ENCODE measurements around the gene GOLIM4.

The GOLIM4 gene

DNA sequence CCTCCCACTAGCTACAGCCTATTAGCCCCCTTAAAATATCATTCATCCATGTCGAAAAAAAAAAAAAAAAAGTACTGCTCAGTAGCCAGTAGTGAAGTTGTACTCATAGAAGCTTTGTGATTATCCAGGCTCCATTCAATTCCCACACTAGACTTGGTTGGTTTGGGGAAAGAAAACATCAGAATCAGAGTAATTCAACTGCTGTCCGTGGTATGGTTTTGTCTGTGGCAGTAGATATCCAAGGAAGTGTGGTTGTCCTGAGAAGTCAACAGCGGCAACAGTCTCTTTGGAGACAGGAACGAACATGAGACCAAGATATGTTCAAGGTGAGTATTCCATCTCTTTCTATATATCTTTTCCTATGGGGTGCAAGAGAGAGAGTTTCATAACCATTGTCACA, 99.2 kb downstream of the GOLIM4 start:
- DNase-seq (ENCODE audit: low spot score) = no peak

DNA sequence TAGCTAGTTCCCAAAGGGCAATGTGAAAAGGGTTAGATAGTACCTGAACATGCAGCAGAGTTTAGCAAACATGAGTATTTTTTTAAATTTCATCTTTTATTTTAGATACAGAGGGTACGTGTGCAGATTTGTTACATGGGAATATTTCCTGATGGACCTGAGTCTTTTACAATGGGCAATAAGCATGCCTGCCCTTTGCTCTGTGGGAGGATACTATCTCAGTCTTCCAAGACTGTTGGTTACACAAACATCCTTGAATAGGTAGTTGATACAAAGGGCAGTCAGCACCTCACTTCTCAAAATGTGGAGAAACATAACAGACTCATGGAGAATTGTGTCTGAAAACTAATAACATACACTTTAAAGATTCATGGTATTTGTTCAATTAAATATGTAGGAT, 103.3 kb downstream of the GOLIM4 start:
- no peak for DNase-seq (ENCODE audit: low spot score)

DNA sequence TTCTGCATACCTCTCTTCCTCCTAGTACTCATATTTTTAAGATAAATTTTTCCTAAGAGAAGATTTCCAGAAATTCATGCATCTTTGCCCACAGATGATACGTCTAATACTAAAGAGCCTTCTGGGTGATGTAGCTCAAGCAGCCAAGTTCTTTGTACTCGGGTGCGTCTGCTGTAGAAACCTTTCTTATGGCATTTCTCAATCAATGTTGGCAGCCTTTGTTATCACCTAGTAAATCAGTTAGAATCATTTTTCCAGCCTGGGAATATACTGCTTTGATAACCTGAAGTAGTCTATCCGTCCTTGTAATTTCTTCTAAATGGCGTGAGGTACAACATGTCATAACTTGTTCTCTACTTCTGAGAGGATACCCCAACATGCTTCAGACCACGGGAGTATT, 104.5 kb downstream of the GOLIM4 start:
- DNase-seq (ENCODE audit: low spot score) = no peak

DNA sequence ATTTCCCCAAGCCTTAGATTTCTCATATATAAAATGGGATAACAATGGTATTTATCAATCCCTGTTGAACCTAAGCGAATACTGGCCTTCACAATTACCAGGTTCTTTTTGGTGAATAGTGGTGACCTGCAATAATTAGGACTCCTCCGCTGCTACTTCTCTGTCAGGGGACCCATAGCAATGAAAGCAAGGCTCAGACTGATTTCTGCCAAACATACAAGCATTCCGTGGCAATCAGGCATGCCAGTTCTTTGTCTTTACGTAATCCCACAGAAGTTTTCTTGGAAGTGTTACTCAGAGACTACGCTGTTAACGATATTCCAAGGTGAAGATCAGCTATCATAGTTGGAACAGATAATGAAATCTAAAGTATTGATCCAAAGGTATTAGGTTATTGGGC, 105.7 kb downstream of the GOLIM4 start:
- no peak for DNase-seq (ENCODE audit: low spot score)

- no peak for DNase-seq (ENCODE audit: low spot score)
Measured at GRCh38 chr3:167989066-167989465, 106.7 kb downstream of the GOLIM4 start.

DNA sequence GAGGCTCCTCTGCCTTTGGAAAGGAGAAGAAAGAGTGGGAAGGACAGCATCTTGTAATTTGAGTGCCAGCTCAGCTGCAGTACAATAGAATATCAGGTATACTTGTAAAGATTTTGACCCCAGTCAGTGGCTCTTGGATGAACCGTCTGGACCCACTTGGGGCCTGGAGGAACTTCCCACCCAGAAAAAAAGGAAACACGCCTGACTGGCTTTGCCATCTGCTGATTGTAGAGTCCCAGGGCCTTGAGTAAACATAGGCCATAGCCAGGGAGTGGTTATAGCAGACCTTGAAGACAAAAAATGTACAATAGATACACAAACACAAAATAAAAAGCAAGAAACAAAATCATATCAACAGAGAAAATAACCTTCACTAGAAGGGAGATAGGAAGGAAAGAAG, 112.1 kb downstream of the GOLIM4 start:
- DNase-seq (ENCODE audit: low spot score) = no peak

- no peak for DNase-seq (ENCODE audit: low spot score)
Measured at GRCh38 chr3:167978486-167978885, 117.2 kb downstream of the GOLIM4 start.

DNA sequence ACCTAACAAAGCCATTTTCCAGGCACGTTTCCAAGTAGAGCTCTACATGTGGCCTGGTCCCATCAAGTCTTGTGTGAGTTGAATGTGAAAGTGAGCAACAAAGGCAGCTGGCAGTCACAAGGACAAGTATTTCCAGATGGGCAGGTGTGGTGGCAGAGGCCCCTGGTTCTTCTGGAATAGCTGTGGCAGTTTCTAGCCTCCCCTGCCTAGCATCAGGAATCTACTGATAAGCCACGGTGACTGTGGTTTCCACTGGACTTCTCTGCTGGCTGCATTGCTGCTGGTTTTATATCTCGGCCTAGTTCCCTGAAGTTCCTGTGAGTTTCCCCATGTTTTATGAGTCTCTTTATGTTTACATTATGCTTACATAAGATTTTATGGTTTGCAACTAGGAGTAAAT, 117.7 kb downstream of the GOLIM4 start:
- no peak for DNase-seq (ENCODE audit: low spot score)

GRCh38 chr3:167976516-167977361, 119.0 kb downstream of the GOLIM4 start:
- no peak for DNase-seq (ENCODE audit: low spot score)

GRCh38 chr3:167973901-167974300, 121.8 kb downstream of the GOLIM4 start:
- DNase-seq (ENCODE audit: low spot score) = no peak

- no peak for DNase-seq (ENCODE audit: low spot score)
Measured at GRCh38 chr3:167973046-167973445, 122.7 kb downstream of the GOLIM4 start.

DNA sequence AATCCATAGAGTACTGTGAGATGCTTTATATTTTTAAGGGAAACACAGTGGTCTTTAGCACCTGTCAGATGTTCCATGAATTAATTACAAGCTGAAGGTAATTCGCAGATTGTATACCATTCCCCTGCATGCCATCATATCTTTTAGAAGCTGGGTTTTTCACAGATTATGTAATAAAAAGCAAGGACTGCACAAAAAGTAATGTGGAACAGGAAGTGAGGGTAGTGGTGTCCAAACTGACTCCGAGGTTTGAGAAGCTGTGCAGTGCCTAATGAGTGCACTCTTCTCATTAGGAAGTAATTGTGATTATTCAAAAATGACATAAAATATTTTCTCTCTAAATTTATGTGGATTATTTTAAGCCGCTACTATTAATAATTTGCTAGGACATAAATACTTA, 123.2 kb downstream of the GOLIM4 start:
- DNase-seq (ENCODE audit: low spot score) = no peak

DNA sequence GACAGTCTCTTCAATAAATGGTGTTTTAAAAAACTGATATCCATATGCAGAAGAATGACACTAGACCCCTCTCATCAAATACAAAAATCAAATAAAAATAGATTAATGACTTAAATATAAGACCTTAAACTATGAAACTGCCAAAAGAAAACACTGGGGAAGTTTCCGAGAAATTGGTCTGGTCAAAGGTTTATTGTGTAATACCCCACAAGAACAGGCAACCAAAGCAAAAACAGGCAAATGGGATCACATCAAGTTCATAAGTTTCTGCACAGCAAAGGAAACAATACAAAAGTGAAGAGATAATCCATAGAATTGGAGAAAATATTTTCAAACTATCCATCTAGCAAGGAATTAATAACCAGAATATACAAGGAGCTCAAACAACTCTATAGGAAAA, 126.2 kb downstream of the GOLIM4 start:
- no peak for DNase-seq (ENCODE audit: low spot score)

DNA sequence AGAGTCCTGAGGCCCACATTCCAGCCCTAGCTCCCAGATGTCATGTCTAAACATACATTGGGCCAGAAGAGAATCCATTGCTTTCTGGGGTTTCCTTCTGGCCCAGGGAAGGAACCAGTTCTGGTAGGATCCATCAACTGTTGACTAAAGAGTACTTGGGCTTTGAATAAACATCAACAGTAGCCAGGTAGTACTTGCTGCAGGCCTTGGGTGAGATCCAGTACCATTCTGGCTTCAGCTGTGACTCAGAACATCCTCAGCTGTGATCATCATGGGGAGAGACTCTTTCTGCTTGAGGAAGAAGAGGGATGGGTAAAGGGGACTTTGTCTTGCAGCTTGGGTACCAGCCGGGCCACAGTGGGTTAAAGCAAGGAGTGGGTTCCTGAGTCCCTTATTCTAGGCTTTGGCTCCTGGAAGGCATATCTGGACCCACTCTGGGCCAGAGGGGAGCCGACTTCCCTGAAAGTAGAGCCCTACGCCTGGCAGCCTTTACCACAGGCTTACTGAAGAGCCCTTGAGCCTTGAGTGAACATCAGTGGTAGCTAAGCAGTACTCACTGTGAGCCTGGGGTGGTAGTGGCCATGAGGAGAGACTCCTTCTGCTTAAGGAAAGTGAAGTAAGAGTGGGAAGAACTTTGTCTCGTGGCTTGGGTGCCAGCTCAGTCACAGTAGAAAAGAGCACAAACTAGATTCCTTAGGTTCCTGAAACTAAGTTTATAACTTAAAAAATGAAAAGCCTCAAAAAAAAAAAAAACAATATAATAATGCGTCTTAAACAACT, 128.3 kb downstream of the GOLIM4 start:
- DNase-seq (ENCODE audit: low spot score) = no peak
